SK-N-SH (cell line): ENCODE results near the gene TAGLN2. TPM values are rescaled to one million over a fixed set of nuclear protein-coding genes. Genes with fewer than 3 reads are reported as not detected.

Source experiments
- CTCF ChIA-PET: fragments of 300-600, 350-600 bp; formaldehyde crosslinking; extraction: SDS; loops from one replicate; lab custom pipeline; 2021; lab: Yijun Ruan, JAX
- POLR2A ChIA-PET: fragments of 350-600 bp; sonication (Branson Sonifier 250); formaldehyde crosslinking; extraction: SDS; loops from one replicate; lab custom pipeline; 2020; ENCODE audit warnings: antibody characterized with exemption, inconsistent platforms; lab: Yijun Ruan, JAX
- DNase-seq: peaks from one replicate; pipeline ENCODE4 v3.0.0; 2012
- H2AFZ ChIP-seq: fragments of 200-600 bp; sonication (generic); 2 replicates; pipeline ENCODE4 v1.8.1; 2016; ENCODE audit warnings: antibody characterized with exemption, mild to moderate bottlenecking, low read depth
- H3F3A ChIP-seq: fragments of 200-600 bp; sonication (generic); replicated peaks from 2 replicates; pipeline ENCODE3; 2016; ENCODE audit warnings: antibody characterized with exemption, mild to moderate bottlenecking; ENCODE audit not compliant: insufficient read depth
- H3K27ac ChIP-seq, 2 experiments: fragments of 200-500 bp in 1 of 2; fragments of 200-600 bp in 1 of 2; sonication (Bioruptor generic) in 1 of 2; sonication (generic), shearing (Covaris generic) in 1 of 2; 2 replicates each; pipeline versions ENCODE4 v1.5.1 to v1.6.1; 2014 to 2016; ENCODE audit warnings: low read depth in 2 of 2, inconsistent platforms in 1 of 2, low read length in 1 of 2, mild to moderate bottlenecking in 1 of 2, mixed read lengths in 1 of 2
- H3K27me3 ChIP-seq: fragments of 200-600 bp; sonication (generic), shearing (Covaris generic); 2 replicates; pipeline ENCODE4 v1.6.1; 2016; ENCODE audit warnings: mixed run types; ENCODE audit not compliant: insufficient read depth
- H3K36me3 ChIP-seq, 2 experiments: fragments of 200-500 bp in 1 of 2; fragments of 200-600 bp in 1 of 2; sonication (Bioruptor generic) in 1 of 2; sonication (generic) in 1 of 2; replicated peaks in 1 of 2; 2 replicates each; pipeline versions ENCODE3 to v1.5.1; 2014 to 2016; ENCODE audit warnings: low read length in 1 of 2, mild to moderate bottlenecking in 1 of 2; ENCODE audit not compliant: insufficient read depth in 2 of 2, control insufficient read depth in 1 of 2
- H3K4me1 ChIP-seq, 2 experiments: fragments of 200-500 bp in 1 of 2; fragments of 200-600 bp in 1 of 2; sonication (Bioruptor generic) in 1 of 2; sonication (generic), shearing (Covaris generic) in 1 of 2; 2 replicates each; pipeline versions ENCODE4 v1.5.1 to v1.6.1; 2014 to 2016; ENCODE audit warnings: low read depth in 1 of 2, low read length in 1 of 2, mixed run types in 1 of 2; ENCODE audit not compliant: insufficient read depth in 2 of 2, control insufficient read depth in 1 of 2
- H3K4me2 ChIP-seq: fragments of 200-600 bp; sonication (generic), shearing (Covaris generic); 2 replicates; pipeline ENCODE4 v1.6.1; 2017; ENCODE audit warnings: mixed run types
- H3K4me3 ChIP-seq, 2 experiments: fragments of 200-500 bp in 1 of 2; fragments of 200-600 bp in 1 of 2; sonication (Bioruptor generic) in 1 of 2; sonication (generic), shearing (Covaris generic) in 1 of 2; 2 replicates each; pipeline versions ENCODE4 v1.5.1 to v1.8.1; 2014 to 2016; ENCODE audit warnings: low read depth in 2 of 2, inconsistent platforms in 1 of 2, low read length in 1 of 2, mild to moderate bottlenecking in 1 of 2, mixed read lengths in 1 of 2, moderate library complexity in 1 of 2
- H3K79me2 ChIP-seq: fragments of 200-600 bp; sonication (generic); 2 replicates; pipeline ENCODE4 v1.8.1; 2017; ENCODE audit warnings: mild to moderate bottlenecking; ENCODE audit not compliant: insufficient read depth
- H3K9ac ChIP-seq: fragments of 200-600 bp; sonication (generic); 2 replicates; pipeline ENCODE4 v1.6.1; 2017; ENCODE audit warnings: mixed run types
- H3K9me2 ChIP-seq: fragments of 200-600 bp; sonication (generic); 2 replicates; pipeline ENCODE4 v1.6.1; 2017; ENCODE audit warnings: mixed run types
- H3K9me3 ChIP-seq: fragments of 200-600 bp; sonication (generic); 2 replicates; pipeline ENCODE4 v1.6.1; 2017; ENCODE audit warnings: mixed run types, mild to moderate bottlenecking, moderate library complexity
- H4K20me1 ChIP-seq: fragments of 200-600 bp; sonication (generic); 2 replicates; pipeline ENCODE4 v1.6.1; 2017; ENCODE audit warnings: mild to moderate bottlenecking, mixed run types; ENCODE audit not compliant: insufficient read depth
- CHD2 ChIP-seq: fragments of 150-350 bp; IDR thresholded peaks from 2 replicates; pipeline ENCODE4 v1.6.1; 2018; ENCODE audit warnings: low read length; ENCODE audit not compliant: partially characterized antibody
- EP300 ChIP-seq, 2 experiments: IDR thresholded peaks; 2 replicates each; pipeline versions ENCODE4 v1.4.0 to v1.6.1; 2012; ENCODE audit warnings: borderline replicate concordance in 1 of 2, low read depth in 1 of 2, low read length in 1 of 2
- FOXJ3 ChIP-seq: sonication (generic); formaldehyde crosslinking; IDR thresholded peaks from 2 replicates; pipeline ENCODE4 v1.5.1; 2020; ENCODE audit warnings: mild to moderate bottlenecking, missing genetic modification reagents
- FOXM1 ChIP-seq: IDR thresholded peaks from 2 replicates; pipeline ENCODE4 v1.4.0; 2012; ENCODE audit warnings: low read depth, mild to moderate bottlenecking
- GABPA ChIP-seq: IDR thresholded peaks from 2 replicates; pipeline ENCODE4 v1.4.0; 2012; ENCODE audit warnings: low read depth, mild to moderate bottlenecking
- GATA2 ChIP-seq: sonication (generic); formaldehyde crosslinking; IDR thresholded peaks from 2 replicates; pipeline ENCODE4 v1.5.0; 2020; ENCODE audit warnings: mild to moderate bottlenecking, missing genetic modification reagents
- MXI1 ChIP-seq: IDR thresholded peaks from 2 replicates; pipeline ENCODE4 v1.6.1; 2012; ENCODE audit warnings: mild to moderate bottlenecking, low read depth, low read length, improper control_type of control experiment
- POLR2AphosphoS5 ChIP-seq: IDR thresholded peaks from 2 replicates; pipeline ENCODE4 v1.6.1; 2012; ENCODE audit warnings: low read depth, low read length
- RCOR1 ChIP-seq: fragments of 150-350 bp; IDR thresholded peaks from 2 replicates; pipeline ENCODE4 v1.6.1; 2017; ENCODE audit warnings: antibody characterized with exemption, low read length
- RXRA ChIP-seq: IDR thresholded peaks from 2 replicates; pipeline ENCODE4 v1.4.0; 2012; ENCODE audit warnings: low read depth, mild to moderate bottlenecking, borderline replicate concordance
- SMC3 ChIP-seq: IDR thresholded peaks from 2 replicates; pipeline ENCODE4 v1.6.1; 2012; ENCODE audit warnings: low read depth, low read length, improper control_type of control experiment
- TCF12 ChIP-seq: IDR thresholded peaks from 2 replicates; pipeline ENCODE4 v1.4.0; 2012
- TEAD4 ChIP-seq: IDR thresholded peaks from 2 replicates; pipeline ENCODE4 v1.4.0; 2012; ENCODE audit warnings: mild to moderate bottlenecking, borderline replicate concordance; ENCODE audit not compliant: insufficient read depth
- WGBS: methylation state at CpG from one replicate; pipeline ENCODE4 v1.1.6; 2017; ENCODE audit warnings: low lambda C conversion rate; 5-methylcytosine and 5-hydroxymethylcytosine counted together
- polyA plus RNA-seq, 3 experiments: library from polyadenylated mRNA; depleted of rRNA; stranded (reverse); fragments of >200 nt; gene quantifications; 2 replicates each; pipeline ENCODE4 v1.2.3, GENCODE V29; 2012
- TF ChIP-seq, protein P1 (sequence below): fragments of 150-350 bp; IDR thresholded peaks from 2 replicates; pipeline ENCODE4 v1.6.1; 2016; ENCODE audit warnings: mild to moderate bottlenecking, low read depth, low read length
- TF ChIP-seq, protein P2 (sequence below): IDR thresholded peaks from 2 replicates; pipeline ENCODE4; 2012
- TF ChIP-seq, protein P3 (sequence below): IDR thresholded peaks from 2 replicates; pipeline ENCODE4 v1.6.1; 2012; ENCODE audit warnings: mild to moderate bottlenecking, low read depth, low read length, moderate library complexity
- TF ChIP-seq, protein P4 (sequence below): IDR thresholded peaks from 2 replicates; pipeline ENCODE4 v1.4.0; 2012; ENCODE audit warnings: low read depth
- TF ChIP-seq, protein P5 (sequence below): fragments of 150-350 bp; IDR thresholded peaks from 2 replicates; pipeline ENCODE4 v1.6.1; 2017; ENCODE audit warnings: antibody characterized with exemption, low read length, low read depth, borderline replicate concordance

TAGLN2 gene
- polyA plus RNA-seq, 1 of the 3 experiments (the other 2 are of a cell fraction), result 646 TPM

DNA sequence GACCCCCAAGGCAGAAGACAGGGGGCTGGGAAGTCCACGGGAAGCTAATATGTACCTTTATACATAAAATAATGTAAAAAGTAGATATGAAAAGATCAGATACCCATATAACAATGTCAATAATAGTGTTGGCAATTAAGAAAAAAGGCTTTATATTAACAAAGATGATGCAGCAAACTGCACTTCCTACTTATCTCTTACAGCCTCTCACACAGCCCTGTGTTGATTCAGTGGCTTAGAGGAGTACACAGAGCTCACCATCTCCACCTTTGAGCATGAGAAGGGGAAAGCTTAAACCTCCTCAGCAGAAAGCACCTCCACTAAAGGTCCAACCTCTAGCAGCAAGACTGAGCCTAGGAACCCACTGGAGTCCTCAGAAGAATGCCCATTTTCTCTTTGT, 55.7 kb downstream of the TAGLN2 start:
- Histone ChIP-seq H4K20me1 (no peaks in the 10 kb centered on the region), H3K4me2 (no peak overlapping the region)

More for the DNA sequence above, 55.7 kb downstream of the TAGLN2 start:
- Histone ChIP-seq H3F3A (no peaks in the 10 kb centered on the region), H3K27ac (no peak overlapping the region), H3K4me1 (peaks cover 5 to 9% of the 10 kb centered on the region in 2 experiments; a peak in 1 of 4 replicates), H3K9me2 (no peaks in the 10 kb centered on the region), H3K4me3 (no peak overlapping the region), H3K9me3 (no peaks in the 10 kb centered on the region), H3K9ac (no peak overlapping the region), H3K79me2 (no peaks in the 10 kb centered on the region), H2AFZ (no peak overlapping the region; the same call in 1 of the 2 replicates), H3K27me3 (no peaks in the 10 kb centered on the region), H3K36me3 (no peaks in the 10 kb centered on the region)
- CTCF ChIA-PET, result interaction anchor here (1.6 to 7.1 kb wide), 3 partner anchors 11 to 88 kb away, joined by 3 to 46 read pairs (median 5); partner anchors contain the start of gene DUSP23
- POLR2A ChIA-PET, result no interaction called here
- WGBS, result 100% methylated on average over 1 of the region's 1 CpG
- no peak for TF ChIP-seq POLR2AphosphoS5
- TF ChIP-seq, protein P1, sequence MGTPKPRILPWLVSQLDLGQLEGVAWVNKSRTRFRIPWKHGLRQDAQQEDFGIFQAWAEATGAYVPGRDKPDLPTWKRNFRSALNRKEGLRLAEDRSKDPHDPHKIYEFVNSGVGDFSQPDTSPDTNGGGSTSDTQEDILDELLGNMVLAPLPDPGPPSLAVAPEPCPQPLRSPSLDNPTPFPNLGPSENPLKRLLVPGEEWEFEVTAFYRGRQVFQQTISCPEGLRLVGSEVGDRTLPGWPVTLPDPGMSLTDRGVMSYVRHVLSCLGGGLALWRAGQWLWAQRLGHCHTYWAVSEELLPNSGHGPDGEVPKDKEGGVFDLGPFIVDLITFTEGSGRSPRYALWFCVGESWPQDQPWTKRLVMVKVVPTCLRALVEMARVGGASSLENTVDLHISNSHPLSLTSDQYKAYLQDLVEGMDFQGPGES, result no peak
- no peak for TF ChIP-seq FOXM1
- TF ChIP-seq GABPA, result no peak
- TF ChIP-seq, protein P2, sequence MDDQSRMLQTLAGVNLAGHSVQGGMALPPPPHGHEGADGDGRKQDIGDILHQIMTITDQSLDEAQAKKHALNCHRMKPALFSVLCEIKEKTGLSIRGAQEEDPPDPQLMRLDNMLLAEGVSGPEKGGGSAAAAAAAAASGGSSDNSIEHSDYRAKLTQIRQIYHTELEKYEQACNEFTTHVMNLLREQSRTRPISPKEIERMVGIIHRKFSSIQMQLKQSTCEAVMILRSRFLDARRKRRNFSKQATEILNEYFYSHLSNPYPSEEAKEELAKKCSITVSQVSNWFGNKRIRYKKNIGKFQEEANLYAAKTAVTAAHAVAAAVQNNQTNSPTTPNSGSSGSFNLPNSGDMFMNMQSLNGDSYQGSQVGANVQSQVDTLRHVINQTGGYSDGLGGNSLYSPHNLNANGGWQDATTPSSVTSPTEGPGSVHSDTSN, result no peak
- TF ChIP-seq, protein P3, sequence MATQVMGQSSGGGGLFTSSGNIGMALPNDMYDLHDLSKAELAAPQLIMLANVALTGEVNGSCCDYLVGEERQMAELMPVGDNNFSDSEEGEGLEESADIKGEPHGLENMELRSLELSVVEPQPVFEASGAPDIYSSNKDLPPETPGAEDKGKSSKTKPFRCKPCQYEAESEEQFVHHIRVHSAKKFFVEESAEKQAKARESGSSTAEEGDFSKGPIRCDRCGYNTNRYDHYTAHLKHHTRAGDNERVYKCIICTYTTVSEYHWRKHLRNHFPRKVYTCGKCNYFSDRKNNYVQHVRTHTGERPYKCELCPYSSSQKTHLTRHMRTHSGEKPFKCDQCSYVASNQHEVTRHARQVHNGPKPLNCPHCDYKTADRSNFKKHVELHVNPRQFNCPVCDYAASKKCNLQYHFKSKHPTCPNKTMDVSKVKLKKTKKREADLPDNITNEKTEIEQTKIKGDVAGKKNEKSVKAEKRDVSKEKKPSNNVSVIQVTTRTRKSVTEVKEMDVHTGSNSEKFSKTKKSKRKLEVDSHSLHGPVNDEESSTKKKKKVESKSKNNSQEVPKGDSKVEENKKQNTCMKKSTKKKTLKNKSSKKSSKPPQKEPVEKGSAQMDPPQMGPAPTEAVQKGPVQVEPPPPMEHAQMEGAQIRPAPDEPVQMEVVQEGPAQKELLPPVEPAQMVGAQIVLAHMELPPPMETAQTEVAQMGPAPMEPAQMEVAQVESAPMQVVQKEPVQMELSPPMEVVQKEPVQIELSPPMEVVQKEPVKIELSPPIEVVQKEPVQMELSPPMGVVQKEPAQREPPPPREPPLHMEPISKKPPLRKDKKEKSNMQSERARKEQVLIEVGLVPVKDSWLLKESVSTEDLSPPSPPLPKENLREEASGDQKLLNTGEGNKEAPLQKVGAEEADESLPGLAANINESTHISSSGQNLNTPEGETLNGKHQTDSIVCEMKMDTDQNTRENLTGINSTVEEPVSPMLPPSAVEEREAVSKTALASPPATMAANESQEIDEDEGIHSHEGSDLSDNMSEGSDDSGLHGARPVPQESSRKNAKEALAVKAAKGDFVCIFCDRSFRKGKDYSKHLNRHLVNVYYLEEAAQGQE, result no peak
- no peak for TF ChIP-seq FOXJ3 (CRISPR knock-in tag)
- TF ChIP-seq, protein P4, sequence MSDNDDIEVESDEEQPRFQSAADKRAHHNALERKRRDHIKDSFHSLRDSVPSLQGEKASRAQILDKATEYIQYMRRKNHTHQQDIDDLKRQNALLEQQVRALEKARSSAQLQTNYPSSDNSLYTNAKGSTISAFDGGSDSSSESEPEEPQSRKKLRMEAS, result no peak
- no peak for TF ChIP-seq SMC3
- TF ChIP-seq TCF12, result no peak
- no peak for TF ChIP-seq EP300 (IDR thresholded peaks at IDR 0.05; ENCODE audit: borderline replicate concordance in 1 of 2, low read depth in 1 of 2, low read length in 1 of 2)
- TF ChIP-seq RXRA, result no peak
- TF ChIP-seq MXI1, result no peak
- TF ChIP-seq, protein P5, sequence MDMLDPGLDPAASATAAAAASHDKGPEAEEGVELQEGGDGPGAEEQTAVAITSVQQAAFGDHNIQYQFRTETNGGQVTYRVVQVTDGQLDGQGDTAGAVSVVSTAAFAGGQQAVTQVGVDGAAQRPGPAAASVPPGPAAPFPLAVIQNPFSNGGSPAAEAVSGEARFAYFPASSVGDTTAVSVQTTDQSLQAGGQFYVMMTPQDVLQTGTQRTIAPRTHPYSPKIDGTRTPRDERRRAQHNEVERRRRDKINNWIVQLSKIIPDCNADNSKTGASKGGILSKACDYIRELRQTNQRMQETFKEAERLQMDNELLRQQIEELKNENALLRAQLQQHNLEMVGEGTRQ, result no peak
- TF ChIP-seq TEAD4, result no peak
- TF ChIP-seq GATA2, result no peak
- no peak for TF ChIP-seq CHD2
- no peak for TF ChIP-seq RCOR1
- DNase-seq, result no peak
